NCI-H1092 (cell line): ENCODE measurements around the gene SLC25A25.
"Not testable (repeated sequence)": the region's sequence is repeated elsewhere in the genome, so short reads cannot be mapped to it uniquely, and the experiment has no call there.

Source experiments
- DNase-seq: peaks from one replicate; lab custom pipeline; 2025; lab: John Stamatoyannopoulos, UW

SLC25A25 gene

GRCh38 chr9:128109050-128109709, 41.1 kb downstream of the SLC25A25 start:
- DNase-seq = no peak

- not testable (repeated sequence) for DNase-seq
These were observed 43.7 kb downstream of the SLC25A25 start for GRCh38 chr9:128111726-128112125.

- DNase-seq = no peak
These were observed 45.7 kb downstream of the SLC25A25 start for GRCh38 chr9:128113526-128114325.

GRCh38 chr9:128114326-128115186, 46.5 kb downstream of the SLC25A25 start:
- no peak for DNase-seq

GRCh38 chr9:128115187-128116103, 47.4 kb downstream of the SLC25A25 start:
- DNase-seq = no peak

- DNase-seq = no peak
These were observed 48.4 kb downstream of the SLC25A25 start for GRCh38 chr9:128116104-128117083.

- peak; percentile 88 for DNase-seq
These were observed 49.8 kb downstream of the SLC25A25 start for GRCh38 chr9:128117613-128118471.

- DNase-seq = no peak
These were observed 50.4 kb downstream of the SLC25A25 start for GRCh38 chr9:128118472-128118857.

GRCh38 chr9:128118971-128119665, 51.1 kb downstream of the SLC25A25 start:
- no peak for DNase-seq

GRCh38 chr9:128120061-128120740, 52.2 kb downstream of the SLC25A25 start:
- no peak for DNase-seq

- no peak for DNase-seq
These were observed 52.9 kb downstream of the SLC25A25 start for GRCh38 chr9:128120741-128121465.

GRCh38 chr9:128121466-128121810, 53.4 kb downstream of the SLC25A25 start:
- DNase-seq = no peak

GRCh38 chr9:128121924-128122808, 54.1 kb downstream of the SLC25A25 start:
- no peak for DNase-seq

- no peak for DNase-seq
These were observed 54.8 kb downstream of the SLC25A25 start for GRCh38 chr9:128122809-128123175.

GRCh38 chr9:128123451-128124080, 55.5 kb downstream of the SLC25A25 start:
- DNase-seq = no peak

GRCh38 chr9:128124451-128124850, 56.4 kb downstream of the SLC25A25 start:
- DNase-seq = no peak
